HepG2 (cell line): ENCODE measurements around the gene PRRC2A. TPM values are rescaled to one million over a fixed set of nuclear protein-coding genes. Genes with fewer than 3 reads are reported as not detected.

Experiments used
- MYC ChIP-seq: sonication (generic); formaldehyde crosslinking; IDR thresholded peaks from 2 replicates; pipeline ENCODE4 v1.9.0; 2021; ENCODE audit warnings: missing genetic modification reagents, borderline replicate concordance
- POLR2A ChIP-seq, 2 experiments: IDR thresholded peaks; 2 replicates each; pipeline ENCODE4 v1.6.1; 2011; ENCODE audit warnings: low read depth in 2 of 2, low read length in 2 of 2, mild to moderate bottlenecking in 1 of 2, moderate library complexity in 1 of 2; ENCODE audit not compliant: insufficient read depth in 1 of 2
- PRDM4 ChIP-seq: sonication (generic); formaldehyde crosslinking; IDR thresholded peaks from 2 replicates; pipeline ENCODE4 v1.9.0; 2021; ENCODE audit warnings: missing genetic modification reagents, borderline replicate concordance
- TFDP2 ChIP-seq: sonication (generic); formaldehyde crosslinking; IDR thresholded peaks from 2 replicates; pipeline ENCODE4 v1.4.0; 2020; ENCODE audit warnings: missing genetic modification reagents
- THAP9 ChIP-seq: sonication (generic); formaldehyde crosslinking; IDR thresholded peaks from 2 replicates; pipeline ENCODE4; 2020; ENCODE audit warnings: missing genetic modification reagents, mild to moderate bottlenecking, borderline replicate concordance
- ZBTB14 ChIP-seq: sonication (generic); formaldehyde crosslinking; IDR thresholded peaks from 2 replicates; pipeline ENCODE4 v1.4.0; 2020; ENCODE audit warnings: missing genetic modification reagents
- ZBTB7A ChIP-seq: sonication (generic); formaldehyde crosslinking; IDR thresholded peaks from 2 replicates; pipeline ENCODE4 v1.8.0; 2022; ENCODE audit warnings: mild to moderate bottlenecking, missing genetic modification reagents
- ZNF10 ChIP-seq: sonication (generic); formaldehyde crosslinking; IDR thresholded peaks from 2 replicates; pipeline ENCODE4 v1.4.0; 2020; ENCODE audit warnings: mild to moderate bottlenecking, low read depth, missing genetic modification reagents, borderline replicate concordance
- ZNF414 ChIP-seq: sonication (generic); formaldehyde crosslinking; IDR thresholded peaks from 2 replicates; pipeline ENCODE4 v1.5.0; 2020; ENCODE audit warnings: missing genetic modification reagents
- ZNF503 ChIP-seq: sonication (generic); formaldehyde crosslinking; IDR thresholded peaks from 2 replicates; pipeline ENCODE4 v1.4.0; 2020; ENCODE audit warnings: missing genetic modification reagents
- ZNF609 ChIP-seq: sonication (generic); formaldehyde crosslinking; IDR thresholded peaks from 2 replicates; pipeline ENCODE4 v1.4.0; 2020; ENCODE audit warnings: mild to moderate bottlenecking, missing genetic modification reagents, borderline replicate concordance
- polyA plus RNA-seq, 8 experiments: library from polyadenylated mRNA; depleted of rRNA in 3 of 8; stranded (reverse) in 7 of 8; unstranded in 1 of 8; fragments of >200 nt; fragmentation: Illumina TruSeq in 4 of 8; extraction: Trizol in 4 of 8; gene quantifications; 2 replicates each; pipeline versions ENCODE4 v1.2.1 to v1.2.3, GENCODE V29; 2011 to 2016; ENCODE audit warnings: low read depth in 4 of 8, missing spikeins in 1 of 8, mixed read lengths in 1 of 8; ENCODE audit not compliant: insufficient read depth in 1 of 8
- total RNA-seq, 5 experiments: library from RNA; depleted of rRNA; stranded (reverse); fragments of >200 nt; fragmentation: Illumina TruSeq; extraction: Trizol; gene quantifications; 2 replicates each; pipeline ENCODE4 v1.2.3, GENCODE V29; 2016; ENCODE audit warnings: low read depth in 1 of 5

PRRC2A gene
- total and polyA plus RNA-seq, 2 of the 13 experiments (the other 11 are each of a cell fraction or from before 2014, with no cell fraction given): 38.9 to 47.4 TPM

GRCh38 chr6:31664790-31665500 lies 44.4 kb downstream of the PRRC2A start, which contains the start of gene GPANK1 (continued):
- peak; percentile 83; the same call in 1 of the 2 replicates for TF ChIP-seq ZNF414 (CRISPR knock-in tag)
- TF ChIP-seq MYC (CRISPR knock-in tag): peak; percentile 87
- TF ChIP-seq ZBTB14 (CRISPR knock-in tag): peak; percentile 58
- no peak for TF ChIP-seq PRDM4 (CRISPR knock-in tag)
- no peak; a peak in 1 of 4 replicates for TF ChIP-seq POLR2A (IDR thresholded peaks at IDR 0.05; ENCODE audit: insufficient read depth in 1 of 2, low read depth in 2 of 2, low read length in 2 of 2)
- no peak for TF ChIP-seq ZNF10 (CRISPR knock-in tag)
- TF ChIP-seq TFDP2 (CRISPR knock-in tag): peak; percentile 97
- peak; percentile 52 for TF ChIP-seq ZBTB7A (CRISPR knock-in tag)
- TF ChIP-seq THAP9 (CRISPR knock-in tag): peak; percentile 57; the same call in 1 of the 2 replicates
- no peak for TF ChIP-seq ZNF503 (CRISPR knock-in tag)
- TF ChIP-seq ZNF609 (CRISPR knock-in tag): no peak; the same call in 1 of the 2 replicates
